Fibroblast of the aortic adventitia (primary cell): ENCODE results near the gene SRSF12. TPM values are rescaled to one million over a fixed set of nuclear protein-coding genes. Genes with fewer than 3 reads are reported as not detected.

Experiments
- DNase-seq: peaks from one replicate; pipeline ENCODE4 v3.0.0-alpha.2; 2010; ENCODE audit warnings: low read depth
- H3K4me3 ChIP-seq: 2 replicates; pipeline ENCODE4 v1.5.1; 2011; ENCODE audit warnings: low read depth, mild to moderate bottlenecking, control low read depth, low read length, moderate library complexity
- CTCF ChIP-seq: IDR thresholded peaks from 2 replicates; pipeline ENCODE4 v1.5.1; 2011; ENCODE audit warnings: mild to moderate bottlenecking, low read length, control low read depth, inconsistent platforms; ENCODE audit not compliant: insufficient read depth
- total RNA-seq: library from RNA; depleted of rRNA; stranded (reverse); fragments of >200 nt; gene quantifications from 2 replicates; pipeline ENCODE4 v1.2.3, GENCODE V29; 2012; ENCODE audit warnings: low replicate concordance

SRSF12 gene
- total RNA-seq, 1 donor = 0.09 TPM

- H3K4me3 ChIP-seq = peak overlapping the region; percentile 90
- no peak for TF ChIP-seq CTCF
- peak; percentile 70 for DNase-seq
Observed at GRCh38 chr6:89082486-89082891, 35.4 kb downstream of the SRSF12 start.

GRCh38 chr6:89081423-89082322, 36.2 kb downstream of the SRSF12 start:
- peak overlapping the region; percentile 90 for H3K4me3 ChIP-seq
- DNase-seq = peak; percentile 96
- peak; percentile 9 for TF ChIP-seq CTCF

GRCh38 chr6:89081129-89081422, 36.8 kb downstream of the SRSF12 start:
- peak overlapping the region; percentile 90 for H3K4me3 ChIP-seq
- TF ChIP-seq CTCF = no peak
- DNase-seq = no peak

GRCh38 chr6:89080281-89081128, 37.4 kb downstream of the SRSF12 start, which contains the start of gene PNRC1:
PNRC1 (plus strand) TSS chr6:89080751; CDS start chr6:89080895, 144 bp downstream.
- DNase-seq = peak; percentile 100
- no peak for TF ChIP-seq CTCF
- H3K4me3 ChIP-seq = peak within 1 kb of the TSS; percentile 90

- TF ChIP-seq CTCF = no peak
- peak; percentile 83 for DNase-seq
Observed at GRCh38 chr6:89079511-89080234, 38.2 kb downstream of the SRSF12 start.

GRCh38 chr6:89073840-89074239, 44.0 kb downstream of the SRSF12 start:
- no peak overlapping the region for H3K4me3 ChIP-seq
- DNase-seq = no peak
- no peak for TF ChIP-seq CTCF

More at GRCh38 chr6:89079511-89080234, 38.2 kb downstream of the SRSF12 start:
- H3K4me3 ChIP-seq = peak overlapping the region; percentile 68
